Panc1 (cell line): ENCODE data around the gene RFX2. TPM values are rescaled to one million over a fixed set of nuclear protein-coding genes. Genes with fewer than 3 reads are reported as not detected.
"Not testable (repeated sequence)": the region's sequence is repeated elsewhere in the genome, so short reads cannot be mapped to it uniquely, and the experiment has no call there.

ENCODE experiments used
- ATAC-seq: fragments of 200-7000 bp; cut with Tn5 transposase; 2 replicates; pipeline ENCODE4 v1.9.1; 2020; ENCODE audit warnings: mild to moderate bottlenecking, moderate library complexity
- BruUV-seq: library from RNA; stranded (reverse); fragments of 400-500 nt; replicated peaks from 2 replicates; lab custom pipeline; 2021; lab: Mats Ljungman, UMichigan
- CTCF ChIA-PET: fragments of 300-600 bp; sonication (Branson Sonifier 250); formaldehyde crosslinking; loops from one replicate; lab custom pipeline; 2022; ENCODE audit warnings: antibody characterized with exemption; lab: Charles Lee
- POLR2A ChIA-PET: fragments of 300-600 bp; sonication (Branson Sonifier 250); formaldehyde crosslinking; loops from one replicate; lab custom pipeline; 2022; ENCODE audit warnings: antibody characterized with exemption; lab: Charles Lee
- DNase-seq: peaks from one replicate; pipeline ENCODE4 v3.0.0-alpha.2; 2010; ENCODE audit warnings: low read depth, low spot score
- H3K27ac ChIP-seq: 2 replicates; pipeline ENCODE4 v1.5.1; 2011; ENCODE audit warnings: mild to moderate bottlenecking, low read length, inconsistent platforms
- H3K27me3 ChIP-seq: fragments of 200-500 bp; sonication (Bioruptor generic); 2 replicates; pipeline ENCODE4 v1.6.0; 2014; ENCODE audit warnings: low read length, inconsistent platforms; ENCODE audit not compliant: control insufficient read depth, insufficient read depth
- H3K36me3 ChIP-seq: fragments of 200-500 bp; sonication (Bioruptor generic); 2 replicates; pipeline ENCODE4 v1.5.1; 2014; ENCODE audit warnings: inconsistent platforms, mild to moderate bottlenecking, low read length, moderate library complexity; ENCODE audit not compliant: control insufficient read depth, insufficient read depth
- H3K4me1 ChIP-seq: 2 replicates; pipeline ENCODE4 v1.5.1; 2011; ENCODE audit warnings: inconsistent platforms, mild to moderate bottlenecking, low read length, moderate library complexity; ENCODE audit not compliant: control insufficient read depth, insufficient read depth
- H3K4me3 ChIP-seq, 2 experiments: 2 replicates each; pipeline ENCODE4 v1.5.1; 2011 to 2012; ENCODE audit warnings: low read depth in 2 of 2, low read length in 2 of 2, mild to moderate bottlenecking in 2 of 2, inconsistent platforms in 1 of 2, moderate library complexity in 1 of 2
- H3K9me3 ChIP-seq: fragments of 200-500 bp; sonication (Bioruptor generic); 2 replicates; pipeline ENCODE4 v1.5.1; 2014; ENCODE audit warnings: low read depth, mild to moderate bottlenecking, inconsistent platforms, low read length, moderate library complexity; ENCODE audit not compliant: control insufficient read depth, insufficient read depth
- POLR2AphosphoS5 ChIP-seq: IDR thresholded peaks from 2 replicates; pipeline ENCODE4 v1.6.1; 2012; ENCODE audit warnings: mild to moderate bottlenecking, low read depth, low read length, moderate library complexity
- REST ChIP-seq, 2 experiments: IDR thresholded peaks; 2 replicates each; pipeline ENCODE4 v1.6.1; 2011 to 2012; ENCODE audit warnings: low read depth in 2 of 2, control low read depth in 1 of 2, low read length in 1 of 2, mild to moderate bottlenecking in 1 of 2, moderate library complexity in 1 of 2; ENCODE audit not compliant: insufficient read depth in 1 of 2
- SIN3A ChIP-seq: IDR thresholded peaks from 2 replicates; pipeline ENCODE4 v1.6.1; 2012; ENCODE audit warnings: low read depth, mild to moderate bottlenecking, low read length, moderate library complexity, borderline replicate concordance; ENCODE audit not compliant: insufficient read depth
- TCF7L2 ChIP-seq: IDR thresholded peaks from 2 replicates; pipeline ENCODE4 v1.6.1; 2011; ENCODE audit warnings: mild to moderate bottlenecking, low read depth, low read length, inconsistent platforms
- in situ Hi-C: cut with HindIII; loops from 2 replicates; pipeline ENCODE4 v1.10.0; 2016; ENCODE audit warnings: low sequenced_read_pairs, low pct_unique_long_range_greater_than_20kb
- intact Hi-C: fragments of 100-400 bp; cut with micrococcal nuclease; formaldehyde crosslinking; loops from one replicate; pipeline ENCODE4 v1.10.0; 2022; ENCODE audit not compliant: unreplicated experiment
- total RNA-seq: library from RNA; stranded (reverse); gene quantifications from one replicate; pipeline ENCODE4 v1.2.1, GENCODE V29; 2021; ENCODE audit not compliant: unreplicated experiment
- TF ChIP-seq, protein P1 (sequence below): fragments of 450-650 bp; IDR thresholded peaks from 2 replicates; pipeline ENCODE4 v1.5.1; 2017; ENCODE audit warnings: mild to moderate bottlenecking

RFX2 gene
- total RNA-seq, 1 experiment from 2014 or later: 8.0 TPM

DNA sequence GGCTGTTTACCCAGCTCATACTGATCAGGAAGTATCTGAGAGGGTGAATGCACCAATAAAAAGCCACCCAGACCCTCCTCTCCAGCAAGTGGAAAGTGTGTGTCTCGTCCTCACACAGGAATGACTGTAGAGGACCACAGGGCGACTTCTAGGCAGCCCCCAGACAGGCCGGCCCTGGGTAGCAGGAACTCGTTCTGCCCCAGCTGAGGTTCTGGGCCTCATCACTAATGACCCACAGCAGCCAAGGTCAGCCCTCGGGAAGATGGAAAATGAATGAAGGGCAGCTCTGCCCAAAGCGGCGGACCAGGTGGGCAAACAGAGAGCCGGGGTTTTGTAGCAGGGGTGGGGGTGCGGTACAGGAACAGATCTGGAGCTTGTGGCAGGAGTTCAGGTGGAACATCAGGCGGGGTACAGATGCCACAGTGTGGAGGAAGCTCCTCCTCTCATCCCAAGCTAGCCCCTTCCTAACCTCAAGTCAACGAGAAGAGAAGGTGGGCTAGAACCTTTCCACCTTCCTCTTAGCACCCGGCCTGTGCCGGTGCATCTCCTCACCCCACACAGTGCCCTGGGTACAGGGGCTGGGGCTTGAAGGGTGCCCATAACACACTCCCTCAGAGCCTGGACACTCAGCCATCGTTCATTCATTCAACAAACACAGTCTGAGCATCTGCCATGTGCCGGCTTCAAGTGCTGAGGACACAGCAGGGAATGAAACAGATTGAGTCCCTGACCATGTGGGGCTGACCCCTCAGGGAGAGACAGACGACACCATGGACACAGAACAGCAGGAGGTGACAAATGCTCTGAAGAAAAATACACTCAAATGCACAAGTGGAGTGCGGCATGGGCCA, 36.2 kb downstream of the RFX2 start:
- Histone ChIP-seq H3K9me3 (no peaks in the 10 kb centered on the region), H3K27ac (no peak overlapping the region), H3K4me1 (no peaks in the 10 kb centered on the region), H3K27me3 (no peaks in the 10 kb centered on the region), H3K4me3 (no peak overlapping the region), H3K36me3 (no peaks in the 10 kb centered on the region)
- no TSS peak for BruUV-seq
- DNase-seq (no peak), ATAC-seq (no peak)
- ChIA-PET POLR2A (no interaction called here), CTCF (no interaction called here)
- intact Hi-C loops: no loop called here
- TF ChIP-seq REST (IDR thresholded peaks at IDR 0.05; ENCODE audit: insufficient read depth in 1 of 2, low read depth in 2 of 2, low read length in 1 of 2) (no peak), TCF7L2 (no peak), POLR2AphosphoS5 (no peak), SIN3A (no peak)
- TF ChIP-seq, protein P1, sequence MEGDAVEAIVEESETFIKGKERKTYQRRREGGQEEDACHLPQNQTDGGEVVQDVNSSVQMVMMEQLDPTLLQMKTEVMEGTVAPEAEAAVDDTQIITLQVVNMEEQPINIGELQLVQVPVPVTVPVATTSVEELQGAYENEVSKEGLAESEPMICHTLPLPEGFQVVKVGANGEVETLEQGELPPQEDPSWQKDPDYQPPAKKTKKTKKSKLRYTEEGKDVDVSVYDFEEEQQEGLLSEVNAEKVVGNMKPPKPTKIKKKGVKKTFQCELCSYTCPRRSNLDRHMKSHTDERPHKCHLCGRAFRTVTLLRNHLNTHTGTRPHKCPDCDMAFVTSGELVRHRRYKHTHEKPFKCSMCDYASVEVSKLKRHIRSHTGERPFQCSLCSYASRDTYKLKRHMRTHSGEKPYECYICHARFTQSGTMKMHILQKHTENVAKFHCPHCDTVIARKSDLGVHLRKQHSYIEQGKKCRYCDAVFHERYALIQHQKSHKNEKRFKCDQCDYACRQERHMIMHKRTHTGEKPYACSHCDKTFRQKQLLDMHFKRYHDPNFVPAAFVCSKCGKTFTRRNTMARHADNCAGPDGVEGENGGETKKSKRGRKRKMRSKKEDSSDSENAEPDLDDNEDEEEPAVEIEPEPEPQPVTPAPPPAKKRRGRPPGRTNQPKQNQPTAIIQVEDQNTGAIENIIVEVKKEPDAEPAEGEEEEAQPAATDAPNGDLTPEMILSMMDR: no peak
- in situ Hi-C loops: no loop called here

- in situ Hi-C loops, ATAC-seq, H3K4me1 ChIP-seq, POLR2A ChIA-PET, CTCF ChIA-PET, intact Hi-C loops, H3K9me3 ChIP-seq, H3K36me3 ChIP-seq, DNase-seq, H3K4me3 ChIP-seq, BruUV-seq, H3K27me3 ChIP-seq, H3K27ac ChIP-seq: not testable (repeated sequence)
Observed at GRCh38 chr19:6073233-6073632, 37.1 kb downstream of the RFX2 start.

DNA sequence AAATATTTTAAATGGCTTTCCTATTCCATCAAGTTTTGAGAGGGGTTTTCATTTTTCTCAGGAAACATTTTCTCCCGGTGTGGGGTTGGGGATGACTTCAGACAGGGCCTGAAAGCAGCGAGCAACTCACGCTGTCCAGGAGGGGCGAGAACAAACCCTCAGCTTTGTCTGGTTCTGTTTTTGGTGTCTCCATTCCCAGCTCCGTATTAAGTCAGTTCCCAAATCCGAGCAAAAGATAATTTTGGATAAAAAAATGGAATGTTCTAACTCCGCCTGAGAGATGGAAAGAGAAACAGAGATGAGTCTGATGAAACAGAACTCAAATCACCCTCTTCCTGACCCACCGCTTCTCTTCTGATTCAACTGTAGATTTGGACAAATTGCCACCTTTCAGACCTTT, 38.4 kb downstream of the RFX2 start:
- Histone ChIP-seq H3K4me1 (no peaks in the 10 kb centered on the region), H3K4me3 (no peak overlapping the region), H3K27me3 (no peaks in the 10 kb centered on the region), H3K36me3 (no peaks in the 10 kb centered on the region), H3K9me3 (no peaks in the 10 kb centered on the region), H3K27ac (no peak overlapping the region)
- in situ Hi-C loops (no loop called here), intact Hi-C loops (no loop called here)
- BruUV-seq: no TSS peak
- ChIA-PET CTCF (no interaction called here), POLR2A (no interaction called here)
- ATAC-seq (no peak), DNase-seq (no peak)
- no peak for TF ChIP-seq REST (IDR thresholded peaks at IDR 0.05; ENCODE audit: insufficient read depth in 1 of 2, low read depth in 2 of 2, low read length in 1 of 2)
- TF ChIP-seq TCF7L2: no peak
- no peak for TF ChIP-seq POLR2AphosphoS5
- no peak for TF ChIP-seq SIN3A
- TF ChIP-seq, protein P1: no peak
